K562 (cell line): Measurements from ENCODE around the gene PIK3C2B. TPM values are rescaled to one million over a fixed set of nuclear protein-coding genes. Genes with fewer than 3 reads are reported as not detected.

Experiments used
- ATAC-seq: fragments of 200-7000 bp; cut with Tn5 transposase; 3 replicates; pipeline ENCODE4 v1.9.1; 2020; ENCODE audit warnings: moderate library complexity
- BruUV-seq: library from RNA; stranded (reverse); fragments of 400-500 nt; replicated peaks from 2 replicates; lab custom pipeline; 2021; lab: Mats Ljungman, UMichigan
- CTCF ChIA-PET: fragments of 300-600 bp; formaldehyde crosslinking; extraction: SDS; loops from one replicate; lab custom pipeline; 2021; ENCODE audit warnings: low intra/inter-chr PET ratio; lab: Yijun Ruan, JAX
- POLR2A ChIA-PET: fragments of 300-600, 350-650 bp; sonication (Branson Sonifier 250); formaldehyde crosslinking; extraction: SDS; loops from one replicate; lab custom pipeline; 2021; ENCODE audit warnings: antibody characterized with exemption, inconsistent platforms; lab: Yijun Ruan, JAX
- DNase-seq, 4 experiments: peaks; one replicate each; pipeline versions ENCODE4 v3.0.0 to v3.0.0-alpha.2; 2011 to 2018; ENCODE audit warnings: low spot score in 3 of 4, mixed read lengths in 3 of 4; ENCODE audit errors: extremely low read depth in 1 of 4
- FAIRE-seq: peaks from 2 replicates; lab custom pipeline; 2011; peaks lifted over from hg19 to GRCh38; lab: Jason Lieb, UNC
- H2AFZ ChIP-seq: 2 replicates; pipeline ENCODE4 v1.6.0; 2011; ENCODE audit warnings: low read depth, low read length, control low read depth, inconsistent platforms
- H3K27ac ChIP-seq: fragments of 200-600 bp; 3 replicates; pipeline ENCODE4 v1.8.0; 2011; ENCODE audit warnings: low read depth, mild to moderate bottlenecking, control low read depth, inconsistent platforms, low read length, moderate library complexity, mixed read lengths; ENCODE audit errors: extremely low read depth
- H3K27me3 ChIP-seq, 2 experiments: fragments of 300-600 bp in 1 of 2; 2 replicates in 1 of 2; 3 replicates in 1 of 2; pipeline versions ENCODE4 v1.6.0 to v1.8.0; 2011; ENCODE audit warnings: inconsistent platforms in 2 of 2, low read length in 2 of 2, mild to moderate bottlenecking in 1 of 2, mixed read lengths in 1 of 2, moderate library complexity in 1 of 2; ENCODE audit not compliant: control insufficient read depth in 2 of 2, insufficient read depth in 2 of 2
- H3K36me3 ChIP-seq: fragments of 300-600 bp; 3 replicates; pipeline ENCODE4 v1.8.0; 2011; ENCODE audit warnings: mild to moderate bottlenecking, low read length, inconsistent platforms; ENCODE audit not compliant: control insufficient read depth, insufficient read depth
- H3K4me1 ChIP-seq, 2 experiments: fragments of 200-600 bp in 1 of 2; replicated peaks in 1 of 2; 2 replicates in 1 of 2; 3 replicates in 1 of 2; pipeline versions ENCODE4 v1.5.1 to v1.8.0; 2011; ENCODE audit warnings: inconsistent platforms in 2 of 2, low read length in 2 of 2, mild to moderate bottlenecking in 1 of 2, mixed read lengths in 1 of 2, moderate library complexity in 1 of 2; ENCODE audit not compliant: control insufficient read depth in 2 of 2, insufficient read depth in 2 of 2
- H3K4me2 ChIP-seq: 2 replicates; pipeline ENCODE4 v1.6.1; 2011; ENCODE audit warnings: low read length, control low read depth, inconsistent platforms, mixed read lengths; ENCODE audit not compliant: insufficient read depth
- H3K4me3 ChIP-seq: fragments of 200-600 bp; sonication (generic), shearing (Covaris generic); 2 replicates; pipeline ENCODE4 v1.5.1; 2016; ENCODE audit warnings: control low read depth, inconsistent platforms
- H3K79me2 ChIP-seq: fragments of 200-600 bp; 3 replicates; pipeline ENCODE4 v1.8.0; 2011; ENCODE audit warnings: low read length, inconsistent platforms; ENCODE audit not compliant: control insufficient read depth, insufficient read depth
- H3K9ac ChIP-seq, 2 experiments: 2 replicates each; pipeline versions ENCODE4 v1.6.0 to v1.6.1; 2011; ENCODE audit warnings: low read depth in 2 of 2, low read length in 2 of 2, control low read depth in 1 of 2, inconsistent platforms in 1 of 2, mild to moderate bottlenecking in 1 of 2, mixed read lengths in 1 of 2; ENCODE audit not compliant: insufficient read depth in 1 of 2
- H3K9me1 ChIP-seq: one replicate; pipeline ENCODE4 v1.6.0; 2011; ENCODE audit warnings: inconsistent platforms, mild to moderate bottlenecking, low read length, moderate library complexity; ENCODE audit not compliant: control insufficient read depth, insufficient read depth
- H3K9me3 ChIP-seq: replicated peaks from 2 replicates; pipeline ENCODE4 v1.5.1; 2011; ENCODE audit warnings: low read depth, low read length, inconsistent platforms; ENCODE audit not compliant: control insufficient read depth, insufficient read depth
- H4K20me1 ChIP-seq: replicated peaks from 2 replicates; pipeline ENCODE4 v1.6.1; 2011; ENCODE audit warnings: low read length, inconsistent platforms, mixed read lengths; ENCODE audit not compliant: control insufficient read depth, insufficient read depth
- ARNT ChIP-seq, 2 experiments: fragments of 450-650 bp; IDR thresholded peaks; 2 replicates each; pipeline ENCODE4 v1.6.1; 2016; ENCODE audit warnings: mild to moderate bottlenecking in 1 of 2
- BCOR ChIP-seq: fragments of 450-650 bp; IDR thresholded peaks from 2 replicates; pipeline ENCODE4 v1.6.1; 2016
- FOXJ2 ChIP-seq: fragments of 200-800 bp; sonication (Bioruptor generic); IDR thresholded peaks from 2 replicates; pipeline ENCODE4 v1.6.1; 2016; ENCODE audit warnings: missing genetic modification characterization, missing compliant biosample characterization
- FOXK1 ChIP-seq: sonication (generic); formaldehyde crosslinking; IDR thresholded peaks from 2 replicates; pipeline ENCODE4 v1.8.0; 2022; ENCODE audit warnings: missing genetic modification reagents, mild to moderate bottlenecking, borderline replicate concordance
- HOXB6 ChIP-seq: fragments of 250-450 bp; sonication (Bioruptor Pico); IDR thresholded peaks from 2 replicates; pipeline ENCODE4 v1.5.1; 2022; ENCODE audit warnings: mild to moderate bottlenecking, borderline replicate concordance
- MTA1 ChIP-seq: fragments of 450-650 bp; IDR thresholded peaks from 2 replicates; pipeline ENCODE4 v1.6.1; 2017; ENCODE audit warnings: borderline replicate concordance
- SMAD4 ChIP-seq: fragments of 250-450 bp; sonication (Bioruptor Pico); conservative IDR thresholded peaks from 2 replicates; pipeline ENCODE4 v1.8.0; 2021; ENCODE audit warnings: inconsistent platforms, mild to moderate bottlenecking, moderate library complexity
- STAT5A ChIP-seq: IDR thresholded peaks from 2 replicates; pipeline ENCODE4 v1.6.1; 2012; ENCODE audit warnings: low read length, inconsistent platforms, borderline replicate concordance
- YBX1 ChIP-seq: fragments of 450-650 bp; IDR thresholded peaks from 2 replicates; pipeline ENCODE4 v1.7.1; 2016; ENCODE audit warnings: mild to moderate bottlenecking
- ZNF174 ChIP-seq: fragments of 250-450 bp; sonication (Bioruptor Pico); IDR thresholded peaks from 2 replicates; pipeline ENCODE4 v1.4.0; 2020; ENCODE audit warnings: mild to moderate bottlenecking
- ZNF184 ChIP-seq: sonication (generic); formaldehyde crosslinking; IDR thresholded peaks from 2 replicates; pipeline ENCODE4 v1.5.0; 2020; ENCODE audit warnings: missing genetic modification reagents
- ZNF584 ChIP-seq: fragments of 200-800 bp; sonication (Bioruptor generic); IDR thresholded peaks from 2 replicates; pipeline ENCODE4 v1.6.1; 2016; ENCODE audit warnings: low read depth, mild to moderate bottlenecking, missing genetic modification characterization, missing compliant biosample characterization
- WGBS: fragments of 100-300 bp; shearing (Covaris generic); methylation state at CpG from one replicate; pipeline ENCODE4 v1.1.6; 2016; ENCODE audit warnings: low coverage, mixed read lengths; ENCODE audit not compliant: insufficient coverage; ENCODE audit errors: missing lambda C conversion rate; 5-methylcytosine and 5-hydroxymethylcytosine counted together
- in situ Hi-C: fragments of 300-500 bp; cut with MboI; formaldehyde crosslinking; loops from 4 replicates; pipeline ENCODE4 v1.15.0; 2018; ENCODE audit warnings: inconsistent platforms, mixed read lengths
- intact Hi-C: fragments of 100-400 bp; cut with micrococcal nuclease; formaldehyde crosslinking; loops from 2 replicates; pipeline ENCODE4 v1.14.2; 2022
- polyA plus RNA-seq, 8 experiments: library from polyadenylated mRNA; depleted of rRNA in 4 of 8; stranded (reverse) in 5 of 8; unstranded in 3 of 8; fragments of >200 nt; fragmentation: Nextera tagmentation in 2 of 8; fragmentation: Illumina TruSeq in 1 of 8; extraction: Ambion mirVana in 2 of 8; extraction: Trizol in 1 of 8; gene quantifications; 2 replicates each; pipeline versions ENCODE4 v1.2.1 to v1.2.3, GENCODE V29; 2011 to 2014; ENCODE audit warnings: inconsistent platforms in 1 of 8, missing spikeins in 1 of 8
- total RNA-seq, 7 experiments: library from RNA; depleted of rRNA in 6 of 7; stranded (reverse); fragments of >200 nt in 6 of 7; fragmentation: Illumina TruSeq in 2 of 7; extraction: Trizol in 2 of 7; gene quantifications; 2 replicates each; pipeline versions ENCODE4 v1.2.1 to v1.2.3, GENCODE V29; 2011 to 2021; ENCODE audit warnings: low replicate concordance in 1 of 7
- TF ChIP-seq, protein P1 (sequence below): sonication (generic); formaldehyde crosslinking; IDR thresholded peaks from 2 replicates; pipeline ENCODE4 v1.8.0; 2023; ENCODE audit warnings: mild to moderate bottlenecking, missing genetic modification reagents

The PIK3C2B gene
- total and polyA plus RNA-seq, 9 of the 15 experiments (the other 6 are each of a cell fraction or from before 2014, with no cell fraction given): 0.10 to 2.9 (median 0.72) TPM

DNA sequence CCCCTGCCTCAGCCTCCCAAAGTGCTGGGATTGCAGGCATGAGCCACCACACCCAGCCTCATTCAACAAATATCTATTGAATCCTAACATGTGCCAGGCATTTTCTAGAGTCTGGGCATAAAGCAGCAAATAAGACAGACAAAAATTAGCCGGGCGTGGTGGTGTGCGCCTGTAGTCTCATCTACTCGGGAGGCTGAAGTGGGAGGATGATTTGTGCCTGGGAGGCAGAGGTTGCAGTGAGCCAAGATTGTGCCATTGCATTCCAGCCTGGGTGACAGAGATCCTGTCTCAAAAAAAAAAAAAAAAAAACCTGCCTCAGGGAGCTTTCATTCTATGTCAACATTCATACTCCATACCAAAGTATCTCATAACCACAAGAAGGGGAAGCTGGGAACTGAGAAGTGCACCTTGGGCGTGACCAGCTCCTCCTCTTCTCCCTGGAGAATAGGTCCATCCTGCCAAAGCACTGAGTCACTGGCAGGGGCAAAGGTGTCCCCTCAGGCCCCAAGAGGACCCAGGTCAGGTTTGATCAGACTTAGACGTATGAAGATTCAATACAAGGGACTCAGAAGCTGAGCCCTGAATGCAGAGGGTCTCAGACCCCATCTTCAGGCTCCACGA lies 46.2 kb downstream of the PIK3C2B start (continued):
- no peak for TF ChIP-seq FOXJ2 (tag)
- TF ChIP-seq, protein P1, sequence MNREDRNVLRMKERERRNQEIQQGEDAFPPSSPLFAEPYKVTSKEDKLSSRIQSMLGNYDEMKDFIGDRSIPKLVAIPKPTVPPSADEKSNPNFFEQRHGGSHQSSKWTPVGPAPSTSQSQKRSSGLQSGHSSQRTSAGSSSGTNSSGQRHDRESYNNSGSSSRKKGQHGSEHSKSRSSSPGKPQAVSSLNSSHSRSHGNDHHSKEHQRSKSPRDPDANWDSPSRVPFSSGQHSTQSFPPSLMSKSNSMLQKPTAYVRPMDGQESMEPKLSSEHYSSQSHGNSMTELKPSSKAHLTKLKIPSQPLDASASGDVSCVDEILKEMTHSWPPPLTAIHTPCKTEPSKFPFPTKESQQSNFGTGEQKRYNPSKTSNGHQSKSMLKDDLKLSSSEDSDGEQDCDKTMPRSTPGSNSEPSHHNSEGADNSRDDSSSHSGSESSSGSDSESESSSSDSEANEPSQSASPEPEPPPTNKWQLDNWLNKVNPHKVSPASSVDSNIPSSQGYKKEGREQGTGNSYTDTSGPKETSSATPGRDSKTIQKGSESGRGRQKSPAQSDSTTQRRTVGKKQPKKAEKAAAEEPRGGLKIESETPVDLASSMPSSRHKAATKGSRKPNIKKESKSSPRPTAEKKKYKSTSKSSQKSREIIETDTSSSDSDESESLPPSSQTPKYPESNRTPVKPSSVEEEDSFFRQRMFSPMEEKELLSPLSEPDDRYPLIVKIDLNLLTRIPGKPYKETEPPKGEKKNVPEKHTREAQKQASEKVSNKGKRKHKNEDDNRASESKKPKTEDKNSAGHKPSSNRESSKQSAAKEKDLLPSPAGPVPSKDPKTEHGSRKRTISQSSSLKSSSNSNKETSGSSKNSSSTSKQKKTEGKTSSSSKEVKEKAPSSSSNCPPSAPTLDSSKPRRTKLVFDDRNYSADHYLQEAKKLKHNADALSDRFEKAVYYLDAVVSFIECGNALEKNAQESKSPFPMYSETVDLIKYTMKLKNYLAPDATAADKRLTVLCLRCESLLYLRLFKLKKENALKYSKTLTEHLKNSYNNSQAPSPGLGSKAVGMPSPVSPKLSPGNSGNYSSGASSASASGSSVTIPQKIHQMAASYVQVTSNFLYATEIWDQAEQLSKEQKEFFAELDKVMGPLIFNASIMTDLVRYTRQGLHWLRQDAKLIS: no peak
- TF ChIP-seq ZNF584: no peak
- no peak for TF ChIP-seq FOXK1 (CRISPR knock-in tag)
- TF ChIP-seq ARNT (IDR thresholded peaks at IDR 0.05): no peak
- TF ChIP-seq, all 486 proteins: peak for 2

DNA sequence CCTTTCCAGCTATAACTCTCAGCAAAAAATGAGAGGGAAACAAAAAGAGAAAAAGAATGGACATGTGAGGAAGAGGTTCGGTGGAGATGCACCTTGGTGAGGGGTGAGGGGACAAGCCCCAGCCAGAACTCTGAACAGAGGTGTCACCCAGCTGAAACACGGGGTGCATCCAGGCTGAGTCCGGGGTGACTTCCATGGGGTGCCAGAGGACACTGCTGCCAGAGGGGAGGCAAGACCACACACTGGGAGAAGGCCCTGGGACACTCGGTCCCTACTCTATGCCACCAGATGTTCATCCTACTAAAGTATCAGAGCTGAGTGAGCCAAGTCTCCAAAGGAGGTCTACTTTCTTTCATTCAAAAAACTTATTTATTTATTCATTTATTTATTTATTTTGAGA lies 46.9 kb downstream of the PIK3C2B start:
- no peak overlapping the region for H3K9ac ChIP-seq
- no peak for ATAC-seq
- no peak overlapping the region for H3K27ac ChIP-seq
- peaks cover 13 to 51% of the 10 kb centered on the region in 2 experiments; a peak in 3 of 5 replicates for H3K27me3 ChIP-seq
- H3K4me3 ChIP-seq: no peak overlapping the region
- no peak for FAIRE-seq
- WGBS: 13% methylated on average over 4 of the region's 4 CpGs
- H4K20me1 ChIP-seq: 0 out of 2 replicates have a peak, but pooled peaks cover 6% of the 10 kb centered on the region
- no peaks in the 10 kb centered on the region for H3K79me2 ChIP-seq
- H3K4me1 ChIP-seq: peaks cover 0 to 4% of the 10 kb centered on the region in 2 experiments; a peak in 1 of 5 replicates
- no peaks in the 10 kb centered on the region; the same call in 2 of the 3 replicates for H3K36me3 ChIP-seq
- POLR2A ChIA-PET: interaction anchor here (0.6 to 1.9 kb wide), 7 partner anchors 10 to 124 kb away, joined by 3 to 7 read pairs (median 3); partner anchors contain the start of gene PIK3C2B
- no peaks in the 10 kb centered on the region for H3K9me1 ChIP-seq
- in situ Hi-C loops: loop anchor here (5.0 kb wide), 1 partner anchor 55 kb away; no protein-coding TSS in a partner anchor
- BruUV-seq: no TSS peak
- H3K9me3 ChIP-seq: no peaks in the 10 kb centered on the region
- no peak for DNase-seq
- H2AFZ ChIP-seq: no peak overlapping the region
- intact Hi-C loops: loop anchor here (2.0 kb wide), 1 partner anchor 47 kb away; the partner anchor contains the start of gene PIK3C2B
- no peak overlapping the region for H3K4me2 ChIP-seq
- CTCF ChIA-PET: no interaction called here
- TF ChIP-seq HOXB6 (CRISPR knock-in tag) (no peak), BCOR (no peak), ZNF174 (CRISPR knock-in tag) (no peak), STAT5A (no peak), MTA1 (no peak), SMAD4 (CRISPR knock-in tag) (no peak), ZNF184 (CRISPR knock-in tag) (no peak), YBX1 (no peak)
